Activated naive CD8-positive, alpha-beta T cell treated with anti-CD3 and anti-CD28 coated beads, Interleukin-2, amount 10 ng/mL, durations not matched to agents 7 days and 5 days (primary cell): ENCODE measurements around the gene GPR87. TPM values are rescaled to one million over a fixed set of nuclear protein-coding genes. Genes with fewer than 3 reads are reported as not detected.
A peak's percentile ranks its signal among the peaks of the same experiment; 100 is the strongest.

ENCODE experiments used
- ATAC-seq: fragments of 150-1000 bp; cut with Tn5 transposase; one replicate; pipeline ENCODE4 v1.10.0; 2021; ENCODE audit warnings: low read depth, moderate library complexity
- POLR2A ChIA-PET: fragments of 350-600 bp; sonication (Branson Sonifier 250); formaldehyde crosslinking; loops from one replicate; lab custom pipeline; 2021; ENCODE audit warnings: antibody characterized with exemption; lab: Charles Lee
- DNase-seq: peaks from one replicate; pipeline ENCODE4 v3.0.0; 2021
- H3K27ac Mint-ChIP-seq: one replicate; pipeline ENCODE4 v1.8.0; 2022; ENCODE audit warnings: mild to moderate bottlenecking, mixed read lengths
- H3K27me3 Mint-ChIP-seq: one replicate; pipeline ENCODE4 v1.8.0; 2022; ENCODE audit warnings: mild to moderate bottlenecking, moderate library complexity, mixed read lengths
- H3K36me3 Mint-ChIP-seq: one replicate; pipeline ENCODE4 v1.8.0; 2021; ENCODE audit warnings: mild to moderate bottlenecking, mixed read lengths
- H3K4me1 Mint-ChIP-seq: one replicate; pipeline ENCODE4 v1.8.0; 2021; ENCODE audit warnings: mixed read lengths
- H3K4me3 Mint-ChIP-seq: one replicate; pipeline ENCODE4 v1.8.0; 2022; ENCODE audit warnings: mild to moderate bottlenecking, moderate library complexity, mixed read lengths
- H3K9me3 Mint-ChIP-seq: one replicate; pipeline ENCODE4 v1.8.0; 2021; ENCODE audit warnings: mixed read lengths
- total RNA-seq, 2 experiments: library from RNA; stranded (reverse); gene quantifications; one replicate each; pipeline ENCODE4 v1.2.3, GENCODE V29; 2021

The GPR87 gene
- total RNA-seq, 2 experiments from 2014 or later, result not detected

- H3K36me3 Mint-ChIP-seq, result no peaks in the 10 kb centered on the region
- DNase-seq (peak; percentile 26), ATAC-seq (peak; percentile 63)
- H3K9me3 Mint-ChIP-seq, result no peaks in the 10 kb centered on the region
- POLR2A ChIA-PET, result no interaction called here
- peak overlapping the region; percentile 33 for H3K4me3 Mint-ChIP-seq
- peaks cover 11% of the 10 kb centered on the region for H3K4me1 Mint-ChIP-seq
- H3K27ac Mint-ChIP-seq, result no peak overlapping the region
- peaks cover 14% of the 10 kb centered on the region for H3K27me3 Mint-ChIP-seq
Measured at GRCh38 chr3:151328298-151328995, 11.8 kb upstream of the GPR87 start.

- H3K9me3 Mint-ChIP-seq, result no peaks in the 10 kb centered on the region
- H3K4me3 Mint-ChIP-seq, result no peak overlapping the region
- ATAC-seq (no peak), DNase-seq (no peak)
- H3K4me1 Mint-ChIP-seq, result peaks cover 8% of the 10 kb centered on the region
- H3K27ac Mint-ChIP-seq, result no peak overlapping the region
- POLR2A ChIA-PET, result no interaction called here
- H3K27me3 Mint-ChIP-seq, result peaks cover 14% of the 10 kb centered on the region
- H3K36me3 Mint-ChIP-seq, result no peaks in the 10 kb centered on the region
Measured at GRCh38 chr3:151327571-151328198, 11.1 kb upstream of the GPR87 start.

- Mint-ChIP-seq H3K4me1 (no peaks in the 10 kb centered on the region), H3K27ac (no peak overlapping the region), H3K9me3 (no peaks in the 10 kb centered on the region), H3K27me3 (peaks cover 9% of the 10 kb centered on the region), H3K36me3 (no peaks in the 10 kb centered on the region), H3K4me3 (no peak overlapping the region)
- ATAC-seq (no peak), DNase-seq (no peak)
- POLR2A ChIA-PET, result no interaction called here
Measured at GRCh38 chr3:151322511-151322910, 5.9 kb upstream of the GPR87 start.

- Mint-ChIP-seq H3K27me3 (peaks cover 9% of the 10 kb centered on the region), H3K27ac (no peak overlapping the region), H3K4me3 (no peak overlapping the region), H3K9me3 (no peaks in the 10 kb centered on the region), H3K4me1 (no peaks in the 10 kb centered on the region), H3K36me3 (no peaks in the 10 kb centered on the region)
- POLR2A ChIA-PET, result no interaction called here
- no peak for DNase-seq
- no peak for ATAC-seq
Measured at GRCh38 chr3:151321526-151321925, 4.9 kb upstream of the GPR87 start.

- Mint-ChIP-seq H3K4me3 (no peak overlapping the region), H3K27ac (no peak overlapping the region), H3K9me3 (no peaks in the 10 kb centered on the region), H3K36me3 (no peaks in the 10 kb centered on the region), H3K4me1 (no peaks in the 10 kb centered on the region), H3K27me3 (peaks cover 12% of the 10 kb centered on the region)
- DNase-seq (no peak), ATAC-seq (no peak)
- POLR2A ChIA-PET, result no interaction called here
Measured at GRCh38 chr3:151320131-151320530, 3.5 kb upstream of the GPR87 start.

GRCh38 chr3:151319628-151320027, 3.0 kb upstream of the GPR87 start:
- Mint-ChIP-seq H3K27me3 (peaks cover 12% of the 10 kb centered on the region), H3K9me3 (no peaks in the 10 kb centered on the region), H3K36me3 (no peaks in the 10 kb centered on the region), H3K4me3 (no peak overlapping the region), H3K4me1 (no peaks in the 10 kb centered on the region), H3K27ac (no peak overlapping the region)
- DNase-seq (no peak), ATAC-seq (no peak)
- POLR2A ChIA-PET, result no interaction called here

- peaks cover 12% of the 10 kb centered on the region for H3K27me3 Mint-ChIP-seq
- no peak for ATAC-seq
Measured at GRCh38 chr3:151318991-151319390, 2.4 kb upstream of the GPR87 start.

GRCh38 chr3:151318313-151318712, 1.7 kb upstream of the GPR87 start:
- no peak for DNase-seq
- Mint-ChIP-seq H3K36me3 (no peaks in the 10 kb centered on the region), H3K27ac (no peak overlapping the region), H3K27me3 (peaks cover 12% of the 10 kb centered on the region), H3K4me1 (no peaks in the 10 kb centered on the region), H3K4me3 (no peak overlapping the region), H3K9me3 (no peaks in the 10 kb centered on the region)
- no peak for ATAC-seq
- POLR2A ChIA-PET, result no interaction called here

More at GRCh38 chr3:151318991-151319390, 2.4 kb upstream of the GPR87 start:
- H3K36me3 Mint-ChIP-seq, result no peaks in the 10 kb centered on the region
- no peaks in the 10 kb centered on the region for H3K9me3 Mint-ChIP-seq
- no peak overlapping the region for H3K27ac Mint-ChIP-seq
- POLR2A ChIA-PET, result no interaction called here
- H3K4me1 Mint-ChIP-seq, result no peaks in the 10 kb centered on the region
- no peak overlapping the region for H3K4me3 Mint-ChIP-seq
- no peak for DNase-seq

- H3K4me3 Mint-ChIP-seq, result no peak overlapping the region
- H3K36me3 Mint-ChIP-seq, result no peaks in the 10 kb centered on the region
- H3K27me3 Mint-ChIP-seq, result peaks cover 10% of the 10 kb centered on the region
- H3K9me3 Mint-ChIP-seq, result no peaks in the 10 kb centered on the region
- H3K4me1 Mint-ChIP-seq, result no peaks in the 10 kb centered on the region
- no peak for DNase-seq
- POLR2A ChIA-PET, result no interaction called here
- H3K27ac Mint-ChIP-seq, result no peak overlapping the region
- ATAC-seq, result no peak
Measured at GRCh38 chr3:151315846-151316245, 774 bp downstream of the GPR87 start.

- POLR2A ChIA-PET, result no interaction called here
- H3K4me3 Mint-ChIP-seq, result no peak overlapping the region
- no peak for DNase-seq
- no peaks in the 10 kb centered on the region for H3K4me1 Mint-ChIP-seq
- H3K27me3 Mint-ChIP-seq, result peaks cover 6% of the 10 kb centered on the region
- H3K27ac Mint-ChIP-seq, result no peak overlapping the region
- no peaks in the 10 kb centered on the region for H3K36me3 Mint-ChIP-seq
- ATAC-seq, result no peak
- H3K9me3 Mint-ChIP-seq, result no peaks in the 10 kb centered on the region
Measured at GRCh38 chr3:151315136-151315535, 1.5 kb downstream of the GPR87 start.

- POLR2A ChIA-PET, result no interaction called here
- H3K9me3 Mint-ChIP-seq, result no peaks in the 10 kb centered on the region
- H3K4me1 Mint-ChIP-seq, result no peaks in the 10 kb centered on the region
- no peak overlapping the region for H3K27ac Mint-ChIP-seq
- ATAC-seq (no peak), DNase-seq (no peak)
- no peaks in the 10 kb centered on the region for H3K36me3 Mint-ChIP-seq
- H3K4me3 Mint-ChIP-seq, result no peak overlapping the region
- H3K27me3 Mint-ChIP-seq, result peaks cover 6% of the 10 kb centered on the region
Measured at GRCh38 chr3:151314593-151314992, 2.0 kb downstream of the GPR87 start.

GRCh38 chr3:151314137-151314536, 2.5 kb downstream of the GPR87 start:
- POLR2A ChIA-PET, result no interaction called here
- no peak overlapping the region for H3K27ac Mint-ChIP-seq
- DNase-seq (no peak), ATAC-seq (no peak)
- no peaks in the 10 kb centered on the region for H3K9me3 Mint-ChIP-seq
- no peaks in the 10 kb centered on the region for H3K36me3 Mint-ChIP-seq
- H3K4me3 Mint-ChIP-seq, result no peak overlapping the region
- H3K27me3 Mint-ChIP-seq, result peaks cover 8% of the 10 kb centered on the region
- H3K4me1 Mint-ChIP-seq, result no peaks in the 10 kb centered on the region

- no peaks in the 10 kb centered on the region for H3K4me1 Mint-ChIP-seq
- no peak overlapping the region for H3K27ac Mint-ChIP-seq
- ATAC-seq, result no peak
- H3K9me3 Mint-ChIP-seq, result no peaks in the 10 kb centered on the region
- no peak for DNase-seq
- H3K36me3 Mint-ChIP-seq, result no peaks in the 10 kb centered on the region
- POLR2A ChIA-PET, result no interaction called here
- H3K27me3 Mint-ChIP-seq, result peaks cover 8% of the 10 kb centered on the region
- H3K4me3 Mint-ChIP-seq, result no peak overlapping the region
Measured at GRCh38 chr3:151312972-151313371, 3.6 kb downstream of the GPR87 start.

GRCh38 chr3:151309566-151309965, 7.1 kb downstream of the GPR87 start:
- Mint-ChIP-seq H3K27ac (no peak overlapping the region), H3K27me3 (peaks cover 2% of the 10 kb centered on the region), H3K4me3 (no peak overlapping the region), H3K36me3 (peaks cover 1% of the 10 kb centered on the region), H3K9me3 (no peaks in the 10 kb centered on the region), H3K4me1 (peaks cover 15% of the 10 kb centered on the region)
- POLR2A ChIA-PET, result no interaction called here
- no peak for DNase-seq
- no peak for ATAC-seq
